ENCODE measurements around the gene PDE4D. TPM values are rescaled to one million over a fixed set of nuclear protein-coding genes. Genes with fewer than 3 reads are reported as not detected.
"Not testable (repeated sequence)": the region's sequence is repeated elsewhere in the genome, so short reads cannot be mapped to it uniquely, and the experiment has no call there.

Gene PDE4D
- total RNA-seq, 1 experiment from 2014 or later = 291 TPM

DNA sequence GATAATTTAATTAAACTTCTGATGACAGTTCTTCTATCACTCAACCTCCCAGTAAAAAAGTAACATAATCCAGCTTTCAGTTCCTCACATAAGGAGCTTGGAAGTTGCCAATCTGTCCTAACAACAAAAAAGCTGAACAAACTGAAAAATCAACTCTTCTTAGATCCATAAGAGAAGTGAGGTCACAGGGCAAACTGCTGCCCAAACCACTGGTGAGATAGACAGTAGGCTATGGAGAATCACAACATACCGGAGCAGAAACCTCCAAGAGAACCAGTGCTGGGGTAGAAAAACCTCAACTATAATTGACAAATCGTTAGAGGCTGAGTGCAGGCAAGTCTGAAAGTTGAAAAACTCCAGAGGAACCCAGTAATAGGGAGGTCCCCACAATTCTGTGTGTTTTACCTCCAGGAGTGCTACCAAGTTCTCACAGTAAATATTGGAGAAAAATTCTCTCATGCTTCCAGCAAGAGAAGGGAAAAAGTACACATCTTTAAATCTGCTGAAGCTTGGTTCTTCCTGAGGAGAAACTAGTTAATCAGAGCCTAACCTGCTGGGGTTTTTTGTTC lies 300.0 kb downstream of the PDE4D start:
- no peak for DNase-seq (ENCODE audit: extremely low read depth, low read depth)

DNA sequence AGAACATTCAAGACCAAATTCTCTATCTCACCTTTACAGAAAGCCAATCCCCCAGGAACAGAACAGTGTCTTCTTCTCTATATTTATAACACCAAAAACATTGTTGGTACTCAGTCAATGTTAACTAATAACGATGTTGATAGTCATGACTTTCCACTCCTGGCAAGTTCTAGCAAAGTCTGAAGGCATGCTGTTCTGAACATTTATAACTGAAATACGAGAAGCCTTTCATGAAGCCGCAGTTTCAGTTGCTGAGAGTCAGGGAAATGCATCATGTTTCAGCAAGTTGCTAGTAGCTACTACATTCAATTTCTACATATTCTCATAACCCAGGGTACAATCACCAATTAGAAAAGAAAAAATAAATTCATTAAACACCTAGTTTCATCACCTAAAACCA lies 301.4 kb downstream of the PDE4D start:
- DNase-seq (ENCODE audit: extremely low read depth, low read depth) = no peak

DNA sequence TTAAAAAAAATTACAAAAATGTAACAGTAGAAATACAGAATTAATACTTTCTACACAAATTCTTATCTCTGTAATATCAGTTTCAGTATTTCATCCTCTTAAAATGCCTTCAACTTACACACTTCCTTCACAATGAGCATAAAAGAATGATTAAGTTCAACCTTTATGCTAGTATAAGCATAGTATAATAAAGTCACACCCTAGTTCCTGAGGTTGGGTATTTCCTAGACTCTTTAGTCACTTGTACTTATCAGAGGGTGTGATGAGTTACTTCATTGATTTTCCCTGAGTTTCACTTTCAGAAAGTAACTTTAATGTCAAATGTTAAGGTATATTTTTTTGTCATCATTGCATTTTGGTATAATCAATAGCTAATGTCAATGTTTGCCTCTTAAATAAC lies 302.4 kb downstream of the PDE4D start:
- DNase-seq (ENCODE audit: extremely low read depth, low read depth) = no peak

DNA sequence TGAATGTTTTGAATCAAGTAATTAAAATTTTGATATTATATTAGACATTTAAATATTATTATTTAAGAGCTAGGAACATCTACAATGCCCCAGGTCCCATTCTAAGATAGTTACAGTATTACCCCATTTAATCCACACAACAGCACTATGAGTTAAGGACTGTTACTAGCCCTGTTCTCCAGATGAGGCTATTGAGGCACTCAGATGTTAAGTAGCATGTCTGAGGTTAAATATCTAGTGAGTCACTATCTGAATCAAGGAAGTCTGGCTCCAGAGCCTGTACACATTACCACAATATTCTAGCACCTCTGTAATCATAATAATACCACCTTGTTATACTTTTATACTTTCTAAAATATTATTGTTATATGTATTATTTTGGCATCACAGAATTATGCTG lies 304.6 kb downstream of the PDE4D start:
- no peak for DNase-seq (ENCODE audit: extremely low read depth, low read depth)

DNA sequence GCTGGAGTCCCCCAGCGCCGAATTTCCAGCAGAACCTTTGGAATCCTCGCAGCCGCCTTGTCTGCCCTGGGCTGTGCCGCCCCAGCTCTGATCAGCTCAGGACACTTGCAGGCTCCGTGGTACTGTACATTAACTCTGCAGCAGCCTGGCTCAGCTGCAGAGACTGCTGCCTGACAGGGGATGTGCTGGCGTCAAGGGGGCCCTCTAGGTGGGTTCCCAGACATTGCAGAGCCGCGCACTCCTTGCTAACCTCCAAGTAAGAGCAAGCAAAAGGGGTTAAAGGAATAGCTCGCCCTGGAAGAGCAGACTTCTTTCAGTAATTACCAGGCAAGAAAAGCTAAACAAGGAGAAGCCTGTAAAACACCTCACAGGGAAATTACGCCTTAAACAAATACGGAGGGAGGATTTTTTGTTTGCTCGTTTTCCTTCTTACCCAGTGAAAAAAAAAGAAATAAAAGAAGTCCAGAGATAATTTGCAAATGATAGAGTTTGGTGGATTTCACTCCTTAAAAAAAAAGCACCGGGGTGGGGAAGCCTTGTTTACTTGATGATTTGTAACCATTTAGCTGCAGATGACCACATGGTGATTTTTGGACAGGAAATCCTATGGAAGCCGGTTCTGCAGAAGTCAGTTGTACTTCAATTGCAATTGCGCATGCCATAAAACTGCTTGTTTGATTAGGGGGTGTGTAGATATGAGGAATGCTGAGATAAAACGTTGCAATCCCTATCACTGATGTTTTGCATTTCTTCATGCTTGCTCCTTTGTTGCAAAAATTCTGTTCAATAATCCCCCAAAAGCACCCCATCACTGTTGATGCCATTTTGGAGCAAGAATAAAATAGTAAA lies 305.8 kb downstream of the PDE4D start:
- DNase-seq (ENCODE audit: extremely low read depth, low read depth) = peak; percentile 41

DNA sequence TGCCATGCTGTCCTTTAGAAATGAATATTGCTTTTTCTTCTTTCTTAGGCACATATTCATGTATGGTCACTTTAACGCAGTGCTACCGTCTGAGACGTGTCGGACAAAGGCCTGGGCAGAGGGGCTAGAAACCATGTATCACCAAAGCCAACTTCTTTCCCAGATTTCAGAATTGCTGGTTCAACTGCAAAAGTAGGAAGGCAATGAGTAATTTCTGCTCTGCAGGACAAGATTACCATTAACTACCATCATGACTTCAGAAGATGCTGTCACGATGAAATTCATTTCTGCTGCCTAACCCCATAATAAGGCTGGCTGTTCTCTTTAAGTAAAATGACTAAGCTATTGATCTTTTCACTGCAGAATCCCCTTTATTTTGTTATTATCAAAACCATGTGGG lies 306.7 kb downstream of the PDE4D start:
- DNase-seq (ENCODE audit: extremely low read depth, low read depth) = no peak

DNA sequence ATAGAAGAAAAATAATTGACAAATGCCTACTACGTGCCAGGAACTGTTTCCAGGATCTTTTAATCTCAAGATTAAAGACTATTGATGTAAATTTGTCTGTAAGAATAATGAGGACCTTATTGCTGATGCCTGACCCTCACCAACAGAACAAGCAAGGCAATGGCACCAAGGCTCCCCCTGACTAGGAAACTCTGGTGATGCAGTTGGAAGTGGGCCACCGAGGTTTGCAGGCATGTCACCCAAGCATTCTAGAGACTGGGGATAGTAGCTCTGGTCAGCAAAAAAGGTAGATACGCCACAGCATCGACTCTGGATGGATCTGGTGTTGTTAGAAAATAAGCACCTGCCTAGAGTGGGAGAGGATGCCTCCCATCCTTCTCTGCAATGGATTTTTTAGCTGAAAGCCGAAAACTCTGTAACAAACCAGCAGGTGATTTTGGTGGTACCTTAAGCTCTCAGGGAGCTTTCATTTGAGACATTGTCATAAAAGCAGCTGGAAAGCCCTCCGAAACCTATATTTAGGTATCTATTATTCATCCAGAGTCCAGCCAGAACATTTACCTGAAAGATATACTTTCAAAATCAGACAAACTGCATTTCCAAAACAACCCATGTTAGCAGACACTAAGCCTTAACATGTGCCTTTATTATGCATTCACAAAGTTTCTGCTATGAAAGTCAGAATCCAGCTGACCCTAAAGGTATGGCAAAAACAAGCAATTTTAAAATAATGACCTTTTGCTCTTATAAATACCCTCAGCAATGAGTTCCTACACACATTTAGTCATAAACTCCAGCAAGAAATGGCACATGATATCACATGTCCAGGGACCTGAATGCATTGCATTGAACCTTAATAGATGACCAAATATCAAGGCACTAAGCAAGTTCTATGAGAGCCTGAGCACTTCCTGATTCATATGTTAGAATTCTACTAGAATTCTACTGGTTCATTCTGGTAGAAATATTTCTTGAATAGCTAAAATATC lies 308.4 kb downstream of the PDE4D start:
- no peak for DNase-seq (ENCODE audit: extremely low read depth, low read depth)

DNA sequence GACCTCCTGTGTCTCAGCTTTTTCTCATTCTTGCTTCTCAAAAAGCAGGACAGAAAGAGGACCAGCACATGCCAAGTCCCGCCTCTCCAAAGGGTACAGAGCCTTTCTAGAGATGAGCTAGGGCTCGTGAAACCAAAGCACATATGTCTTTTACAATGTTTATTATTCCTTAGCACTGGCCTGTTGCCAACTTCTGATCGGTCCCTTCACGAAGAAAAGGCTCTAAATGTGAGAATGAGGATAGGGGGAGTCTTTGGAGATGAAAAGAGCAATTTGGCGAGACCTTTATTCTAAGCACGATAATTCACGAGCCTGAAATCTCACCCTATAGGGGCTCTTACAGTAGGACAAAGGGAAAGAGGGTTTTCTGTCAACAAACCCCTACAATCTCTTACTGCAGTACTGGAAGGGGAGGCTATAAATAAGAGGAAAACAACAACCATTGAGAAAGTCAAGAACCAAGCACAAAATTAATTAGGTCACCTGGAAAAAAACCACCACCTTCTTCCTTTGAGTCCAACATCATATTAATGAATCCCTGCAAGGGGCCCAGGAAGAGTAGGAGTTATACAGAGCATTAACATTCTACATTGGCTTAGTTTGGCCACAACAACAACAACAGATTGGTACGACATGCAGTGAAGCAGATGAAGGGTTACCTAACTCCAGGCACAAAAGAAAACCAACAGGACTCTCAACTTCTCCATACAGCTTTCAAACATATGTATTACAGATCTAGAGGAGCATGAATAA lies 309.5 kb downstream of the PDE4D start:
- no peak for DNase-seq (ENCODE audit: extremely low read depth, low read depth)

DNA sequence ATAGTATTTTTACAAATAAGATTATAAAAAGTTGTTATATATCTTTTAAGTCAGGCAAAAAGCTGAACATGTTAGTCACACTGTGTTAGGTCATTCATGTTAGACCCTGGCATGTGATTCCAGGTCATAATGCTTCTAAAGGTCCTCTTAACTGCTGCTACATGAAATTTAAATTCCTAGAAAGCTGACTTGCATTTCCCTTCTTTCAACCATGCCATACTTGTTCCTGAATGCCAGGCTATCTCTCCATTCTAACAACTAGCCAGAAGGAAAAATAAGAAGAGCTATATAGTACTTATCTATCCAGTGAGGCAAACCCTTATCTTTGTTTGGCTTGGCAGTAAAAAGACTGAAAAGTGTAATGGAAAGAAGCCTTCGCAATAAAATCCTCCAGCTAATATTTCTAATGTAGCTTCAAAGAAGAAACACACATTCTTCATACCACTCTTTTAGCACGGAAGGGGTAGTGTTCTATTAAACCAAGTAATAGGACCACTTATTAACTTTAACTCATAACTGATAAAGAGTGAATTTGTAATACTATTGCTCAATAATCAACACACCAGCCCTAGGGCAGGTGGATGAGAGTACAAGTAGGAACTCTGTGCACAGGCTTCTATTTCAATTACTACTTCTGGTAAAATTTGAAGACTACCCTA lies 310.2 kb downstream of the PDE4D start:
- no peak for DNase-seq (ENCODE audit: extremely low read depth, low read depth)

DNA sequence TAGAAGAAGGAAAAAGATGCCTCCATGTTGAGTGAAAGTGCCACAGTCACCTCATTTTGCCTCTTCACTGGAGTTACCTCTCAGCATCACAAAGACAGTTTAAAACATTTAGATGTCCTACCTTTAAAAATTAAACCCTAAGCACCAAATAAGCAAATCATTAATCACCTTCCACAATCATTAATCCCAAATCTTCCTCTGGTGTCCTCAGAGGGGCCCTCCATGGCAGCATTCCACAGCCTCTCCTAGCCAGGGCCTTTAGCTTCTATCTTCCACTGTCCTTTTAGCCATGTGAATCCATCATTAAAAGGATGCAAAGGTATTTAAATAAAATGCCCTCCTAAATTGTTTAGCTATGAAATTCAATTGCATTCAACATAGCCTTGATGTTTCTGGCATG lies 310.8 kb downstream of the PDE4D start:
- no peak for DNase-seq (ENCODE audit: extremely low read depth, low read depth)

DNA sequence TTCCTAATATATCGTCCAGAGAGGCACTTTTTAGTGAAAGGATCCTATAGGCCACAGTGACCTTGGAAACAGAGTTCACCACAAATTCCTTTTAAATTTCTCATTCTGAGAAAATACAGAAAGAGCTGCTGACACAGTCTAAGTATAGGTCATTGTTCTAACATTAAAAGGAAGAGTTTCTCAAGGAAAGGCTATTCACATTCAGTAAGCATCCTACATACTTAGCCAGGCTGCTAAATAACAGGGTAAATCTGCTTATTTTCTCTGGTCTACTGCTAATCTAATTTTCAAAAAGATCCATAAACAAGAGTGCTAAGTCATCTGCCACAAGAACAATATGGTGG lies 313.7 kb downstream of the PDE4D start:
- DNase-seq (ENCODE audit: extremely low read depth, low read depth) = no peak

DNA sequence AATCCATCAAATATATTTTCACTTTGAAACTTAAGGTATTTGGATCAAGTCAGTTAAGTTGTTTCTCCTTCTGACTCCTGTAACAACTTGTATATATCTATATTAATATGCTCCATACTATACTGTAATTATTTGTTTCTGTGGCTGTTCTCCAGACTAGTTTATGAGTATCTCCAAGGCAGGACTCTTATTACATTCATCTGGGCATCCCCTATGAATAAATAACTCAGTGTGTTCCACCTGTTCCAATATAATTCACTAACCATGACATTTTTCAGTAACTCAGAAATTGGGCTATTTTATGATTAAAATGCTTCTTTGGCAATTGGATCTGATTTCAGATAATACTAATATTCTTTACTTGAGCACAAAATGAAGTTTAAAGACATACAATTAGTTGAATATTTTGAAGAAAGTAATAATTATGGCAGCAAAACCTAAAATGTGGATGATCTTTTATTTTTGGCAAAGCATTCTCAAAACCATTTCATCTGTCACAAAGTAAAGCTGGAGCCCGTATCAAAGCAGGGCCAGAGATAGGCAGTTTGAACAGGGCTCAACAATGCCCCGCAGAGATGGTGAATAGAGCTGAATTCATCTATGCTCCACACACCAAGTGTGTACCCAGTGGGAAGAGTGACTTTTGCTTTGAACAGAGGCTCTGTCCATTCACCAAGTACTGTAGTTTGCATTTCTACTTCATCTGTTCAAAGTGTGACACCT lies 314.3 kb downstream of the PDE4D start:
- DNase-seq (ENCODE audit: extremely low read depth, low read depth) = no peak

DNA sequence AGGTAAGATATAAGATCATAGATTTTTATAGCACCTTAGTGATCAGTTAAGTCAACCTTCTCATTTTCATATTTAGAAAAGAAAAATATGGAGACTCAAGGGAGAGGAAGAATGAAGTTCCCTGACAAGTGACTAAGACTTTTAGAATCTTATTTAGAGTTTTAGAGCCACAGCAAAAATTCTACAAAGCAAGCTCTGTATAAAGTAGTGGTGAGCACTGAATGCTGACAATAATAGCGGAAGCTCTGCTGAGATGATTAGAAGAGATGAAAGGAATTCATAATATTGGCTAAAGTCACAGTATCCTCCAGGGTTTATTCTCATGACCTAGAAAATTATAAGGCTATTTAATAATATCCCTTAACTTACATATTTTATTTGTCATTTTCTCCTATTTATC lies 316.0 kb downstream of the PDE4D start:
- DNase-seq (ENCODE audit: extremely low read depth, low read depth) = no peak

DNA sequence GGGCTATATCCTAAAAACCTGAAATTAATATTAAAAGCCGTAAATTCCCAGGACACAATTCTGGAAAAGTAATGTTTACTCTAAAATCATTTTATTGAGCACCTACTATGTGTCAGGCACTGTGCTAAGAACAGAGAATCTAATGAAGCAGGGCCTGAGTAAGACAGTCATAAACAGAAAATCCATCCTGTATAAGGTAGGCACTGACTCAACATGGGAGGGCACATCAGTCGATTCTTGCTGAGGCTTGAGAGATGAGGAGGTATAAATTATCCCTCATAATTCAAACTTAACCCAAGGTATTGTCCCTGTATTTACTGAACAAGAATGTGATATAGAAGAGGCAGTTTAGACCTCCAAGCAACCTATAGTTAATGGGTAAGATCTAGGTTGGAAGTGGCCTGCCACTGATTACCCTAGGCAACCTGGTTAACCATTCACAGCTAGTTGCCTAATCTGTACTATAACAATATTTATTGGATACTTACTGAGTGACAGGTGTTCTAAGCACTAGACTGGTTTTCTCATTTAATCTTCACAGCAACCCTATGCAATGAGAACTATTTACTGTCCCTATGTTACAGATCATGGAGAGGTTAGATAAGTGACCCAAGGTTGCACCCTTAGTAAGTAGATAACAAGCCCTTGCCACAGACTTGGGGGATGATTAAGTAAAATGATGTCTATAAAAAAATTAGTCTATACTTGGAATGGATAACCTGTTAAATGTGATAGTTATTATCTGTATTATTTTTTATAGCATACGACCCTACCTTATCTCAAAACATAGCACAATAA lies 317.7 kb downstream of the PDE4D start:
- no peak for DNase-seq (ENCODE audit: extremely low read depth, low read depth)

DNA sequence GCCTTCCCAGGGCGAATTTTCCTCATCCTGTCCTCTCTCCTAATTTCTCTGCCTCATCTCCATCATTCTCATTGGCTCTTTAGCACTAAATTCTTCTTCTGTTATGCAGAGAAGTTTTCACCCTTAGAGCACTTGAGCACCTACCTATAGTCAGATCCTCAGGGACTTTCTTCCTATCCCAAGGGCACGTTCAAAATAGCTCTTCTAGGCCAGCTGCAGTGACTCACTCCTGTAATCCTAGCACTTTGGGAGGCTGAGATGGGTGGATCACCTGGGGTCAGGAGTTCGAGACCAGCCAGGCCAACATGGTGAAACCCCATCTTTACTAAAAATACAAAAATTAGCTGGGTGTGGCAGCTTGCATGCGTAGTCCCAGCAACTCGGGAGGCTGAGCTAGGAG lies 320.0 kb downstream of the PDE4D start:
- DNase-seq (ENCODE audit: extremely low read depth, low read depth) = not testable (repeated sequence)

DNA sequence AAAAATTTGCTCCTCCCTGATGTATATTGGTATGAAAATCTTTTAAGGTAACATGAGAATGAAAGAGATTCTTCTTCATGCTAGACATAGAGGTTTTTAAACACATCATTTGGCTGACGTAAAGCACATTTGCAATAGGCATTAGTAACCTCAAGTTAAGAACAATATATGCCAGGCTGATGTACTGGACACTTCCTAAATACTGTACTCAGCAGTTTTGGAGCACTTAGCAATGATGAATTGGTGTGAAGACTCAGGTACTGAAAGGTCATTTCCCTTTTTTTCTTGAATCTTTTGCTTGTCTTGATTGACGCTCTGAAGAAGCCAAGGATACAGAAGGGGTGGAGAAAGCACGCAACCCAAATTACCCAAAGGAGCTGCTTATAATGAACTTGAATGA lies 322.5 kb downstream of the PDE4D start:
- DNase-seq (ENCODE audit: extremely low read depth, low read depth) = no peak

DNA sequence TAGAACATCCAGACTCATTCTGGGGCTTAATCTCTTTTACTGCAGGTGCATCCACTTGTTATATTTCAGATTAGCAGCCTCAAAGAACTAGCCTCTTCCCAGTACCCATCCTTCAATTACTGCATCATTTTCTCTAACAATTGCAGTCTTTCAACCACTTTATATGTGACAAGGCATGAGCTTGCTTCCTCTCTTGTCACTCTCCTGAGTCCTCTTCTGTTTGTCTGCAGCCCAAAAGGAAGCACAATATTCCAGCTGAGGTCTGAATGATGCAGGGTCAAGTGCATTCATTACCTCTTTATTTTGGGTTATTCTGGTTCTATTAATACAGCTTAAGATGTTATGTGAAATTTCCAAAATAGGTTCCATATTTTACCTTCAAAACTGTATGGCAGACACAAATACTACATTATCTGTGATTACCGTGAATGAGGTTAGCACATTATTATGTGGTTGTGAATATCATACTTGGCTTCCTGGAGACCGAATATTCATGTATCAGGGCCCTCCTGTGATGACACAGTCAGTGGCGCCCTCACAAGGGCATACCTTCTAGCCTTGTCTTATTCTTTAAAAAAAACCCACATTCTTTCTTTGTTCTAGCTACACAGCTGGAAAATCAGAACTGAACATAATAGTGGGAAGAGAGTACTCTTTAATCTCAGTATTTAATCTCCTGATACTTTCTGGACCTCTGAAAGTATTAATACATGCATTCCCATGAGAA lies 323.8 kb downstream of the PDE4D start:
- no peak for DNase-seq (ENCODE audit: extremely low read depth, low read depth)

DNA sequence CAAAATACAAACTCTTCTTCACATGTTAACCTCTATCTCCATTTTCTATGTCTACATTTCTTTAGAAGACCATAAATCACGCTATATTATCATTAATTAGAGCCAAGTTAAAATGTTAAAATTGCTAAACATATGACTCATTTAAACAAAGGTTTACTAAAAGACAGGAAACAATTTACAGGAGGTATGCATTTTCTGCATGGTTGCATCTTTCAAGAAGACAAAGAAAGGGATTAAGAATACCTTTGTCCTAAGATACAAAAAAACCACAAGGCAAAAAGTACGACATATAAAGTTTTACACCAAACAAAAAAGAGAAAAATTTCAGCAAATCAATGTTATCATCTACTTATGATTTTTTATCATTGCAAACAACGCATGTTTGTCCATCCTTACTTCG lies 324.4 kb downstream of the PDE4D start:
- DNase-seq (ENCODE audit: extremely low read depth, low read depth) = no peak
